ENCODE results near the gene ALS2CL.
A peak's percentile ranks its signal among the peaks of the same experiment; 100 is the strongest.
"Not testable (repeated sequence)": the region's sequence is repeated elsewhere in the genome, so short reads cannot be mapped to it uniquely, and the experiment has no call there.

The ALS2CL gene

DNA sequence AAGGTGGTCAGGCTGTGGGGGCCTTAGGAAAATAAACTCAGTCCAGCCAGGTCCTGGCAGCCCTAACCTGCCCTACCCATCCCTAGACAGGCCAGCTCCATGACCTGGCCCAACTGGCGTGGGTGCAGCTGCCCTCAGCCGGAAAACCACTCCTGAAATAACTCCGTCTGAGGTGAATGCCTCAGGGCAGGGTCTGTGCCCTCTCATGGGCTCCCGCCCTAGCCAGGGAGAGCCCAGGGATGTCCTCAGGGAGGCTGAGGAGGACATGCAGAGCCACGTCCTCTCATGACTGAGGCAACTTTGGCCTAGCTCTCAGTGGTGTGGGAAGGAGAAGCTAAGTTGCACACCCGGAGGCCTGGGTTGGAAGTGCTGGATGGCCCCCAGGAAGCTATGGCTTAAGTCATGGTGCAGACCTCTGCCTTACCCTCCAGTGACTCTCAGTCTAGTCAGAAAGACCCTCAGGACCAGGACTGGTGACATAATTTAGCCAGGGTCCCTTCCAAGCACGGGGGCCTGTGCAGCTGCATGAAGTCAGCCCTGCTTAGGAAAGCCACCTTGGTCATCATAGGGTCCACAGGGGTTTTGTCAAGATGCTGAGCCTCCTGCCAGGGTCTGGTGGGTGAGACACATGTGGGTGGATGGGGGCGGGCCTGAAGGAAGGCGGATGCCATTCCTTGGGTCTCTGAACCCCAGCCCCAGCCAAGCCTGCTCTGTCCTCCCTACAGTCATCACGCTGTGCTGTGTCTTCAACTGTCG is 15.1 kb upstream of the ALS2CL start:
- no peak for TF ChIP-seq CTCF (IDR thresholded peaks at IDR 0.05; ENCODE audit: low read depth, low read length, missing control alignments)
- no peak for DNase-seq (ENCODE audit: extremely low read depth, low read depth)
- H3K4me3 ChIP-seq (replicated peaks; ENCODE audit: low read depth, low read length), result no peak overlapping the region

DNA sequence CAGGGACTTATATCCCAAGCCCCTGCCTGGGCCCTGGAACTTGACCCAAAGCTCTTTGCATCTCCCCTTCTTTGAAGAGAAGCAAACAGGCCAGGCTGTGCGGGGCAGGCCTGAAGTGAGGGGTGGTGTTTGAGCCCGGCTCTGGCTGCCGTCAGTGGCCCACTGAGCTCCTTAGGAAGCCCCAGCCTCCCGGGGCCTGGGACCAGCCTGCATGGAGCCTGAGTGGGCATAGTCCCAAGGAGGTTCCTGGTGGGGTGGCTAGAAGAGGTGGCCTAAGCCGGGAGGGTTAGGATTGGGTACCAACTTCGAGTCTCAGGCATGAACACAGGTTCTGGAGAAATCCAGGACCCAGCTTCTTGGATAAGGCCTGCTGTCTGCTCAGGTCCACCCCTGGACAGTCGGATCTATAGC is 14.1 kb upstream of the ALS2CL start:
- DNase-seq (ENCODE audit: extremely low read depth, low read depth), result no peak
- no peak for TF ChIP-seq CTCF (IDR thresholded peaks at IDR 0.05; ENCODE audit: low read depth, low read length, missing control alignments)
- no peak overlapping the region for H3K4me3 ChIP-seq (replicated peaks; ENCODE audit: low read depth, low read length)

DNA sequence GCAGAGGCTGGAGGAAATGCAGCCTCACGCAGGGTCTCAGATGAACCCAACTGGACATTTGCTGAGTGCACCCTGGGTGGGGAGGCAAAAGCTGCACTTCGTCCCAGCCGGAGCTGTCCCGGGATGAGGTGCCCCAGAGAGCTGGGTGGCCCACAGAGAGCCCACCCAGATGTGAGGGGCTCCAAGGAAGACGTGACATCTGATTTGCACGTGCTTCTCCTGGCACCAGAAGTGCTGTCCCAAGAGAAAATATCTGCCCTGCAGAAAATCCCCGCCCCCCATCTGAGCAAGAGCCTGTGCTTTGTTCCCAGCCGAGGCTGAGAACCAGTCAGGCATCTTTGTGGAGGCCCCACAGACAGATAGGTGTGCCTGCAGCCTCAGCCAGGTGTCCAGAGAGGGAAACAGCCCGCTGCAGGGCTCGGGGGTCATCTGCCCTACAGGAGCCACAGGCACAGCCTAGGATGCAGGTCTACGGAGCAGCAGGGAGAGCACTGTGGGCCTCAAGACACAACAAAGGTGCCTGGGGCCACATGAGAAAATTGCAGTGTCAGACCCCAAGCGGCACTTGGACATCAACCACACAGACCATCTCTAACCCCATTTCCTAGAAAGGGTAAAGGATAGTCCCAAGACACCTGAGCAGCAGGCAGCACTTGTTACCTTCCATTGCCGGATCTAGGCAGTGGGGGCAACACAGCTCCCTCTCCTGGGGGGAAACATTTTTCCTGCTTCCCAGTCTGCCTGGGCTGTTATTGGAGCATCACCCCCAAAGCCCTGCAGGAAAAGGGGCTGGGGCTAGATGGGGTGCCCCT is 13.5 kb upstream of the ALS2CL start:
- TF ChIP-seq CTCF (IDR thresholded peaks at IDR 0.05; ENCODE audit: low read depth, low read length, missing control alignments), result no peak
- no peak overlapping the region for H3K4me3 ChIP-seq (replicated peaks; ENCODE audit: low read depth, low read length)
- DNase-seq (ENCODE audit: extremely low read depth, low read depth), result no peak

- peak; percentile 78 for DNase-seq (ENCODE audit: extremely low read depth, low read depth)
- peak; percentile 14 for TF ChIP-seq CTCF (IDR thresholded peaks at IDR 0.05; ENCODE audit: low read depth, low read length, missing control alignments)
- H3K4me3 ChIP-seq (replicated peaks; ENCODE audit: low read depth, low read length), result no peak overlapping the region
These were observed 12.5 kb upstream of the ALS2CL start for GRCh38 chr3:46705751-46706552.

DNA sequence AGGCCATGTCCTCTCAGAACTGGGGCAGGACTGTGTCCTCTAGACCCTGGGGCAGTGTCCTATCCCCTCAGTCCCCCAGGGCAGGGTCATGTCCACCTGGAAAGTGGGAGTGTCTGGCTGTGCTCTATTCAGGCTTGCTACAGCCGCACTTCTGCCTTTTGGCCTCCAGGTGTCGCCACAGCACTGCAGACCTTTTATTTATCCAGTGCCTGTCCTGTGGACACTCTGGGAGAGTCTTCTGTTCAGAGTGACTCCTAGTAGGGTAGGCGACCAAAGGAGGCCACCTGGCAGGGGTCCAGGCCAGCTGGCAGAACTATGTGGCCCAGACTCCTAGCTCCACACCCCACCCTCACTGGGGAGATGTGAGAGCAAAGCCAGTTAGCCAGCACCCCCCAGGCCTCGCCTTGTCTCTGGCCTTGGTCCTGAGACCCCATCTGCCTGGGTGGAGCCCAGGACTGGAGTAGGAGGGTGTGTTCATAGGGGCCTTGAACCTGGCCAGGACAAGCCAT is 11.6 kb upstream of the ALS2CL start:
- DNase-seq (ENCODE audit: extremely low read depth, low read depth), result peak; percentile 45
- no peak overlapping the region for H3K4me3 ChIP-seq (replicated peaks; ENCODE audit: low read depth, low read length)

GRCh38 chr3:46704346-46704745 is 10.9 kb upstream of the ALS2CL start:
- DNase-seq (ENCODE audit: extremely low read depth, low read depth), result not testable (repeated sequence)

More for the DNA sequence above, 11.6 kb upstream of the ALS2CL start:
- peak; percentile 96 for TF ChIP-seq CTCF (IDR thresholded peaks at IDR 0.05; ENCODE audit: low read depth, low read length, missing control alignments)

More at GRCh38 chr3:46704346-46704745, 10.9 kb upstream of the ALS2CL start:
- not testable (repeated sequence) for H3K4me3 ChIP-seq (replicated peaks; ENCODE audit: low read depth, low read length)

Measured in HFF-Myc (cell line).